Measurements from ENCODE around the gene ISLR2. TPM values are rescaled to one million over a fixed set of nuclear protein-coding genes. Genes with fewer than 3 reads are reported as not detected.

Gene ISLR2
- total RNA-seq, 1 donor from 2014 or later: not detected

- no peak overlapping the region for H3K27ac Mint-ChIP-seq
- intact Hi-C loops (cut with micrococcal nuclease): no loop called here
- DNase-seq (ENCODE audit: low spot score): no peak
- H3K4me1 Mint-ChIP-seq (ENCODE audit: low read depth): peaks cover 10% of the 10 kb centered on the region
- no peaks in the 10 kb centered on the region for H3K9me3 Mint-ChIP-seq
- H3K27me3 Mint-ChIP-seq (ENCODE audit: low read depth): peaks cover 87% of the 10 kb centered on the region
- H3K36me3 Mint-ChIP-seq (ENCODE audit: low read depth): no peaks in the 10 kb centered on the region
- H3K4me3 Mint-ChIP-seq (ENCODE audit: low read depth): no peak overlapping the region
Measured at GRCh38 chr15:74132681-74133651, 2.6 kb downstream of the ISLR2 start.

GRCh38 chr15:74133694-74134386, 3.5 kb downstream of the ISLR2 start:
- Mint-ChIP-seq H3K27ac (no peak overlapping the region), H3K36me3 (ENCODE audit: low read depth) (no peaks in the 10 kb centered on the region), H3K4me3 (ENCODE audit: low read depth) (no peak overlapping the region), H3K27me3 (ENCODE audit: low read depth) (peaks cover 89% of the 10 kb centered on the region), H3K9me3 (no peaks in the 10 kb centered on the region), H3K4me1 (ENCODE audit: low read depth) (peaks cover 10% of the 10 kb centered on the region)
- DNase-seq (ENCODE audit: low spot score): no peak
- intact Hi-C loops (cut with micrococcal nuclease): no loop called here

GRCh38 chr15:74134387-74135027, 4.1 kb downstream of the ISLR2 start:
- Mint-ChIP-seq H3K9me3 (no peaks in the 10 kb centered on the region), H3K4me3 (ENCODE audit: low read depth) (no peak overlapping the region), H3K27me3 (ENCODE audit: low read depth) (peaks cover 88% of the 10 kb centered on the region), H3K27ac (no peak overlapping the region), H3K36me3 (ENCODE audit: low read depth) (no peaks in the 10 kb centered on the region), H3K4me1 (ENCODE audit: low read depth) (peaks cover 10% of the 10 kb centered on the region)
- intact Hi-C loops (cut with micrococcal nuclease): no loop called here
- DNase-seq (ENCODE audit: low spot score): no peak

- Mint-ChIP-seq H3K4me3 (ENCODE audit: low read depth) (no peak overlapping the region), H3K36me3 (ENCODE audit: low read depth) (no peaks in the 10 kb centered on the region), H3K27ac (peak overlapping the region; percentile 11), H3K27me3 (ENCODE audit: low read depth) (peaks cover 86% of the 10 kb centered on the region), H3K9me3 (no peaks in the 10 kb centered on the region), H3K4me1 (ENCODE audit: low read depth) (peaks cover 10% of the 10 kb centered on the region)
- DNase-seq (ENCODE audit: low spot score): no peak
- intact Hi-C loops (cut with micrococcal nuclease): no loop called here
Measured at GRCh38 chr15:74135041-74135565, 4.7 kb downstream of the ISLR2 start.

GRCh38 chr15:74136540-74136813, 6.1 kb downstream of the ISLR2 start:
- Mint-ChIP-seq H3K36me3 (ENCODE audit: low read depth) (no peaks in the 10 kb centered on the region), H3K4me3 (ENCODE audit: low read depth) (no peak overlapping the region), H3K27ac (no peak overlapping the region), H3K27me3 (ENCODE audit: low read depth) (peaks cover 82% of the 10 kb centered on the region), H3K4me1 (ENCODE audit: low read depth) (peaks cover 10% of the 10 kb centered on the region), H3K9me3 (no peaks in the 10 kb centered on the region)
- no peak for DNase-seq (ENCODE audit: low spot score)
- intact Hi-C loops (cut with micrococcal nuclease): no loop called here

- Mint-ChIP-seq H3K27ac (no peak overlapping the region), H3K36me3 (ENCODE audit: low read depth) (no peaks in the 10 kb centered on the region), H3K4me3 (ENCODE audit: low read depth) (no peak overlapping the region), H3K4me1 (ENCODE audit: low read depth) (peaks cover 10% of the 10 kb centered on the region), H3K9me3 (no peaks in the 10 kb centered on the region), H3K27me3 (ENCODE audit: low read depth) (peaks cover 78% of the 10 kb centered on the region)
- no peak for DNase-seq (ENCODE audit: low spot score)
- intact Hi-C loops (cut with micrococcal nuclease): no loop called here
Measured at GRCh38 chr15:74136814-74137536, 6.6 kb downstream of the ISLR2 start.

- Mint-ChIP-seq H3K4me1 (ENCODE audit: low read depth) (peaks cover 7% of the 10 kb centered on the region), H3K4me3 (ENCODE audit: low read depth) (no peak overlapping the region), H3K27me3 (ENCODE audit: low read depth) (peaks cover 75% of the 10 kb centered on the region), H3K9me3 (no peaks in the 10 kb centered on the region), H3K36me3 (ENCODE audit: low read depth) (no peaks in the 10 kb centered on the region), H3K27ac (no peak overlapping the region)
- intact Hi-C loops (cut with micrococcal nuclease): no loop called here
- no peak for DNase-seq (ENCODE audit: low spot score)
Measured at GRCh38 chr15:74137537-74137894, 7.1 kb downstream of the ISLR2 start.

- Mint-ChIP-seq H3K4me3 (ENCODE audit: low read depth) (no peak overlapping the region), H3K36me3 (ENCODE audit: low read depth) (no peaks in the 10 kb centered on the region), H3K27ac (no peak overlapping the region), H3K9me3 (no peaks in the 10 kb centered on the region), H3K27me3 (ENCODE audit: low read depth) (peaks cover 66% of the 10 kb centered on the region), H3K4me1 (ENCODE audit: low read depth) (peaks cover 7% of the 10 kb centered on the region)
- DNase-seq (ENCODE audit: low spot score): no peak
- intact Hi-C loops (cut with micrococcal nuclease): no loop called here
Measured at GRCh38 chr15:74138642-74139041, 8.3 kb downstream of the ISLR2 start.

- no peak for DNase-seq (ENCODE audit: low spot score)
- Mint-ChIP-seq H3K4me1 (ENCODE audit: low read depth) (peaks cover 4% of the 10 kb centered on the region), H3K27me3 (ENCODE audit: low read depth) (peaks cover 58% of the 10 kb centered on the region), H3K4me3 (ENCODE audit: low read depth) (no peak overlapping the region), H3K9me3 (no peaks in the 10 kb centered on the region), H3K36me3 (ENCODE audit: low read depth) (no peaks in the 10 kb centered on the region), H3K27ac (no peak overlapping the region)
- intact Hi-C loops (cut with micrococcal nuclease): no loop called here
Measured at GRCh38 chr15:74141591-74141990, 11.2 kb downstream of the ISLR2 start.

GRCh38 chr15:74144153-74144775, 13.9 kb downstream of the ISLR2 start:
- intact Hi-C loops (cut with micrococcal nuclease): no loop called here
- Mint-ChIP-seq H3K4me1 (ENCODE audit: low read depth) (no peaks in the 10 kb centered on the region), H3K36me3 (ENCODE audit: low read depth) (no peaks in the 10 kb centered on the region), H3K4me3 (ENCODE audit: low read depth) (no peak overlapping the region), H3K27ac (no peak overlapping the region), H3K27me3 (ENCODE audit: low read depth) (peaks cover 48% of the 10 kb centered on the region), H3K9me3 (no peaks in the 10 kb centered on the region)
- DNase-seq (ENCODE audit: low spot score): no peak

GRCh38 chr15:74146277-74146800, 16.0 kb downstream of the ISLR2 start:
- H3K27me3 Mint-ChIP-seq (ENCODE audit: low read depth): peaks cover 37% of the 10 kb centered on the region
- no peak overlapping the region for H3K27ac Mint-ChIP-seq
- no peaks in the 10 kb centered on the region for H3K9me3 Mint-ChIP-seq
- no peak overlapping the region for H3K4me3 Mint-ChIP-seq (ENCODE audit: low read depth)
- no peaks in the 10 kb centered on the region for H3K4me1 Mint-ChIP-seq (ENCODE audit: low read depth)
- DNase-seq (ENCODE audit: low spot score): no peak
- intact Hi-C loops (cut with micrococcal nuclease): no loop called here
- H3K36me3 Mint-ChIP-seq (ENCODE audit: low read depth): no peaks in the 10 kb centered on the region

- Mint-ChIP-seq H3K4me3 (ENCODE audit: low read depth) (no peak overlapping the region), H3K9me3 (no peaks in the 10 kb centered on the region), H3K27me3 (ENCODE audit: low read depth) (peaks cover 42% of the 10 kb centered on the region), H3K4me1 (ENCODE audit: low read depth) (no peaks in the 10 kb centered on the region), H3K27ac (no peak overlapping the region), H3K36me3 (ENCODE audit: low read depth) (no peaks in the 10 kb centered on the region)
- no peak for DNase-seq (ENCODE audit: low spot score)
- intact Hi-C loops (cut with micrococcal nuclease): no loop called here
Measured at GRCh38 chr15:74147051-74147450, 16.7 kb downstream of the ISLR2 start.
